Ramos (cell line): ENCODE data around the gene GFI1B.
"Not testable (repeated sequence)": the region's sequence is repeated elsewhere in the genome, so short reads cannot be mapped to it uniquely, and the experiment has no call there.

Source experiments
- in situ Hi-C: fragments of 300-500 bp; cut with MboI; formaldehyde crosslinking; loops from one replicate; pipeline ENCODE4 v1.14.3; 2022; ENCODE audit warnings: low sequenced_read_pairs; ENCODE audit not compliant: unreplicated experiment

The GFI1B gene

GRCh38 chr9:132965478-132965877 lies 13.0 kb upstream of the GFI1B start:
- in situ Hi-C loops: no loop called here

GRCh38 chr9:132967908-132968307 lies 10.6 kb upstream of the GFI1B start:
- in situ Hi-C loops: not testable (repeated sequence)

- in situ Hi-C loops: no loop called here
Measured at GRCh38 chr9:132969783-132970182, 8.7 kb upstream of the GFI1B start.

- in situ Hi-C loops: no loop called here
Measured at GRCh38 chr9:132970324-132971062, 8.0 kb upstream of the GFI1B start.

- in situ Hi-C loops: no loop called here
Measured at GRCh38 chr9:132973166-132973565, 5.3 kb upstream of the GFI1B start.

GRCh38 chr9:132973713-132974112 lies 4.8 kb upstream of the GFI1B start:
- in situ Hi-C loops: no loop called here

- in situ Hi-C loops: no loop called here
Measured at GRCh38 chr9:132975961-132976360, 2.5 kb upstream of the GFI1B start.

- in situ Hi-C loops: no loop called here
Measured at GRCh38 chr9:132976571-132976970, 1.9 kb upstream of the GFI1B start.

GRCh38 chr9:132978112-132978450 lies 413 bp upstream of the GFI1B start:
- in situ Hi-C loops: no loop called here

- in situ Hi-C loops: no loop called here
Measured at GRCh38 chr9:132980157-132980556, 1.7 kb downstream of the GFI1B start.

GRCh38 chr9:132982458-132982857 lies 4.0 kb downstream of the GFI1B start:
- in situ Hi-C loops: no loop called here

- in situ Hi-C loops: no loop called here
Measured at GRCh38 chr9:132983491-132984201, 5.2 kb downstream of the GFI1B start.

- in situ Hi-C loops: no loop called here
Measured at GRCh38 chr9:132984202-132985070, 5.9 kb downstream of the GFI1B start.

GRCh38 chr9:132985071-132985350 lies 6.5 kb downstream of the GFI1B start:
- in situ Hi-C loops: no loop called here

- in situ Hi-C loops: no loop called here
Measured at GRCh38 chr9:132985489-132985888, 7.0 kb downstream of the GFI1B start.

GRCh38 chr9:132986114-132986513 lies 7.6 kb downstream of the GFI1B start:
- in situ Hi-C loops: no loop called here

GRCh38 chr9:132986640-132987620 lies 8.4 kb downstream of the GFI1B start:
- in situ Hi-C loops: no loop called here

GRCh38 chr9:132988244-132989013 lies 9.9 kb downstream of the GFI1B start:
- in situ Hi-C loops: no loop called here

- in situ Hi-C loops: no loop called here
Measured at GRCh38 chr9:132989014-132989310, 10.5 kb downstream of the GFI1B start.
